B cell (primary cell): Measurements from ENCODE around the gene ACER2. TPM values are rescaled to one million over a fixed set of nuclear protein-coding genes. Genes with fewer than 3 reads are reported as not detected.
A peak's percentile ranks its signal among the peaks of the same experiment; 100 is the strongest.

Source experiments
- ATAC-seq: fragments of 200-7000 bp; cut with Tn5 transposase; one replicate; pipeline ENCODE4 v1.10.0; 2021; ENCODE audit warnings: low read depth, mild to moderate bottlenecking, moderate number of reproducible peaks, moderate library complexity
- CTCF ChIA-PET: fragments of 350-600 bp; sonication (Branson Sonifier 250); formaldehyde crosslinking; loops from one replicate; lab custom pipeline; 2021; ENCODE audit warnings: antibody characterized with exemption, inconsistent platforms; lab: Charles Lee
- POLR2A ChIA-PET: fragments of 350-600 bp; sonication (Branson Sonifier 250); formaldehyde crosslinking; loops from one replicate; lab custom pipeline; 2021; ENCODE audit warnings: antibody characterized with exemption; lab: Charles Lee
- DNase-seq: peaks from one replicate; pipeline ENCODE4 v3.0.0; 2013
- H2AFZ ChIP-seq: 2 replicates; pipeline ENCODE4 v1.6.1; 2012; ENCODE audit warnings: mild to moderate bottlenecking, low read depth, low read length; ENCODE audit not compliant: insufficient read depth, poor library complexity, severe bottlenecking
- H3K27ac ChIP-seq, 2 donors: 1 replicate in 1 of 2; 2 replicates in 1 of 2; pipeline ENCODE4 v1.5.1; 2012 to 2013; ENCODE audit warnings: low read length in 2 of 2, mild to moderate bottlenecking in 2 of 2, moderate library complexity in 1 of 2
- H3K27me3 ChIP-seq, 4 experiments: fragments of 200-600 bp in 1 of 4; sonication (generic) in 1 of 4; replicated peaks in 1 of 4; 1 replicate in 2 of 4; 2 replicates in 2 of 4; pipeline versions ENCODE4 v1.6.1 to v1.7.0; 2013 to 2016; ENCODE audit warnings: low read length in 3 of 4, mild to moderate bottlenecking in 2 of 4, mixed read lengths in 1 of 4, moderate library complexity in 1 of 4; ENCODE audit not compliant: insufficient read depth in 4 of 4, control insufficient read depth in 3 of 4; ENCODE audit errors: control extremely low read depth in 1 of 4
- H3K36me3 ChIP-seq, 2 experiments: replicated peaks in 1 of 2; 1 replicate in 1 of 2; 2 replicates in 1 of 2; pipeline versions ENCODE4 v1.6.1 to v1.7.1; 2013; ENCODE audit warnings: low read length in 1 of 2; ENCODE audit not compliant: insufficient read depth in 2 of 2, control insufficient read depth in 1 of 2; ENCODE audit errors: control extremely low read depth in 1 of 2, extremely low read depth in 1 of 2
- H3K4me1 ChIP-seq, 2 donors: fragments of 200-600 bp in 1 of 2; sonication (generic) in 1 of 2; 1 replicate in 1 of 2; 2 replicates in 1 of 2; pipeline versions ENCODE4 v1.5.1 to v1.6.1; 2013 to 2017; ENCODE audit warnings: low read length in 2 of 2; ENCODE audit not compliant: control insufficient read depth in 2 of 2, insufficient read depth in 2 of 2
- H3K4me2 ChIP-seq: replicated peaks from 2 replicates; pipeline ENCODE3; 2012; ENCODE audit warnings: mild to moderate bottlenecking, low read depth, low read length; ENCODE audit not compliant: poor library complexity, severe bottlenecking
- H3K4me3 ChIP-seq, 5 experiments: fragments of 200-600 bp in 1 of 5; sonication (generic) in 1 of 5; 1 replicate in 3 of 5; 2 replicates in 2 of 5; pipeline versions ENCODE4 v1.5.1 to v1.7.0; 2011 to 2016; ENCODE audit warnings: low read length in 4 of 5, mild to moderate bottlenecking in 4 of 5, low read depth in 2 of 5, control low read depth in 1 of 5, moderate library complexity in 1 of 5; ENCODE audit not compliant: insufficient read depth in 1 of 5; ENCODE audit errors: control extremely low read depth in 1 of 5, extremely low read depth in 1 of 5
- H3K79me2 ChIP-seq: fragments of 200-600 bp; sonication (generic); one replicate; pipeline ENCODE4 v1.6.0; 2016; ENCODE audit warnings: low read length; ENCODE audit not compliant: control insufficient read depth, insufficient read depth
- H3K9ac ChIP-seq: fragments of 200-600 bp; sonication (generic); 2 replicates; pipeline ENCODE4 v1.6.1; 2017; ENCODE audit warnings: mild to moderate bottlenecking, low read length, moderate library complexity
- H3K9me3 ChIP-seq, 3 donors: one replicate each; pipeline versions ENCODE4 v1.6.1 to v1.7.1; 2013; ENCODE audit warnings: low read length in 2 of 3; ENCODE audit not compliant: control insufficient read depth in 2 of 3, insufficient read depth in 1 of 3; ENCODE audit errors: control extremely low read depth in 1 of 3
- H4K20me1 ChIP-seq: 2 replicates; pipeline ENCODE4 v1.6.0; 2012; ENCODE audit warnings: mild to moderate bottlenecking, low read length; ENCODE audit not compliant: insufficient read depth, control insufficient read depth, poor library complexity, severe bottlenecking
- H3K27ac Mint-ChIP-seq: one replicate; pipeline ENCODE4 v1.8.0; 2021; ENCODE audit warnings: mixed read lengths
- H3K27me3 Mint-ChIP-seq: one replicate; pipeline ENCODE4 v1.8.0; 2021; ENCODE audit warnings: mixed read lengths
- H3K4me1 Mint-ChIP-seq: one replicate; pipeline ENCODE4 v1.8.0; 2021; ENCODE audit warnings: mixed read lengths
- H3K4me3 Mint-ChIP-seq: one replicate; pipeline ENCODE4 v1.8.0; 2021; ENCODE audit warnings: mixed read lengths
- H3K9me3 Mint-ChIP-seq: one replicate; pipeline ENCODE4 v1.8.0; 2022; ENCODE audit warnings: mixed read lengths; ENCODE audit not compliant: insufficient read depth
- CTCF ChIP-seq: fragments of 200-600 bp; IDR thresholded peaks from one replicate; pipeline ENCODE4 v1.8.0; 2022; ENCODE audit warnings: antibody characterized with exemption, mild to moderate bottlenecking
- EZH2 ChIP-seq: IDR thresholded peaks from 2 replicates; pipeline ENCODE4 v1.6.1; 2012; ENCODE audit warnings: borderline replicate concordance, low read depth, mild to moderate bottlenecking, moderate library complexity, low read length; ENCODE audit not compliant: insufficient read depth, poor library complexity, severe bottlenecking
- WGBS: methylation state at CpG from one replicate; pipeline ENCODE4 v1.1.5; 2013; ENCODE audit warnings: missing lambda C conversion rate; ENCODE audit not compliant: insufficient coverage; 5-methylcytosine and 5-hydroxymethylcytosine counted together
- intact Hi-C: fragments of 100-400 bp; cut with micrococcal nuclease; formaldehyde crosslinking; loops from one replicate; pipeline ENCODE4 v1.10.0; 2022
- polyA plus RNA-seq: library from polyadenylated mRNA; depleted of rRNA; stranded (reverse); fragments of >200 nt; gene quantifications from 2 replicates; pipeline ENCODE4 v1.2.3, GENCODE V29; 2012
- total RNA-seq, 2 donors: library from RNA; stranded (reverse); fragments of 120-200 nt in 1 of 2; gene quantifications; 1 replicate in 1 of 2; 2 replicates in 1 of 2; pipeline versions ENCODE4 v1.2.3 to v1.2.4, GENCODE V29; 2013 to 2022

ACER2 gene
- total and polyA plus RNA-seq, 2 donors (not counting 1 experiment from before 2014, with no cell fraction given), result 1.1 to 5.5 TPM

DNA sequence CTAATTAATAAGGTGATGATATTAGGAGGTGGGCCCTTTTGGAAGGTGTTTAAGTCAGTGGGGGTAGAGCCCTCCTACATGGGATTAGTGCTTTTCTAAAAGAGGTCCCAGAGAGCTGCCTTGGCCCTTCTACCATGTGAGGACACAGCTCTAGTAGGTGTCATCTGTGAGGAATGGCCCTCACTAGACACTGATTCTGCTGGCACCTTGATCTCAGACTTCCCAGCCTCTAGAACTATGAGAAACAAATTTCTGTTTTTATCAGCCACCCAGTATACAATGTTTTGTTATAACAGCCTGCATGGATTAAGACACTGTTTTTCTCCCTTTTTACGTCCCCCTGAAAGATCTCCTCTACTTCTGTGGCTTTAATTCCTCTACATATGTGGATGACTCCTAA lies 31.6 kb downstream of the ACER2 start:
- peak overlapping the region; percentile 1 for H3K27ac Mint-ChIP-seq
- intact Hi-C loops, result no loop called here
- CTCF ChIA-PET, result interaction anchor here (2.8 kb wide), 1 partner anchor 25 kb away, joined by 10 read pairs; no protein-coding TSS in a partner anchor

More for the DNA sequence above, 31.6 kb downstream of the ACER2 start:
- Histone ChIP-seq H3K4me1 (peaks cover 15 to 19% of the 10 kb centered on the region in 2 donors), H2AFZ (no peak overlapping the region), H3K4me2 (no peak overlapping the region), H3K4me3 (no peak overlapping the region), H3K9ac (no peak overlapping the region), H3K27me3 (no peaks in the 10 kb centered on the region), H3K9me3 (no peaks in the 10 kb centered on the region), H4K20me1 (no peaks in the 10 kb centered on the region), H3K27ac (no peak overlapping the region), H3K79me2 (no peaks in the 10 kb centered on the region), H3K36me3 (no peaks in the 10 kb centered on the region)
- DNase-seq (no peak), ATAC-seq (no peak)
- TF ChIP-seq EZH2 (no peak), CTCF (no peak)
- POLR2A ChIA-PET, result no interaction called here
- peaks cover 18% of the 10 kb centered on the region for H3K4me1 Mint-ChIP-seq
- H3K9me3 Mint-ChIP-seq, result no peaks in the 10 kb centered on the region
- no peaks in the 10 kb centered on the region for H3K27me3 Mint-ChIP-seq
- WGBS, result 100% methylated on average over 1 of the region's 1 CpG
- H3K4me3 Mint-ChIP-seq, result peak overlapping the region; percentile 5
